Activated CD8-positive, alpha-beta memory T cell treated with anti-CD3 and anti-CD28 coated beads, Interleukin-2, amount 50 U/mL, for 1 hour (primary cell): ENCODE measurements around the gene PTPRD.
"Not testable (repeated sequence)": the region's sequence is repeated elsewhere in the genome, so short reads cannot be mapped to it uniquely, and the experiment has no call there.

ENCODE experiments used
- DNase-seq: peaks from one replicate; pipeline ENCODE4 v3.0.0-alpha.2; 2020; ENCODE audit errors: extremely low read depth

The PTPRD gene

GRCh38 chr9:8724284-8725018, 1888.4 kb downstream of the PTPRD start:
- no peak for DNase-seq

- DNase-seq, result no peak
Observed at GRCh38 chr9:8723195-8723594, 1889.6 kb downstream of the PTPRD start.

- DNase-seq, result no peak
Observed at GRCh38 chr9:8719833-8720486, 1892.8 kb downstream of the PTPRD start.

GRCh38 chr9:8718121-8718725, 1894.6 kb downstream of the PTPRD start:
- DNase-seq, result no peak

DNA sequence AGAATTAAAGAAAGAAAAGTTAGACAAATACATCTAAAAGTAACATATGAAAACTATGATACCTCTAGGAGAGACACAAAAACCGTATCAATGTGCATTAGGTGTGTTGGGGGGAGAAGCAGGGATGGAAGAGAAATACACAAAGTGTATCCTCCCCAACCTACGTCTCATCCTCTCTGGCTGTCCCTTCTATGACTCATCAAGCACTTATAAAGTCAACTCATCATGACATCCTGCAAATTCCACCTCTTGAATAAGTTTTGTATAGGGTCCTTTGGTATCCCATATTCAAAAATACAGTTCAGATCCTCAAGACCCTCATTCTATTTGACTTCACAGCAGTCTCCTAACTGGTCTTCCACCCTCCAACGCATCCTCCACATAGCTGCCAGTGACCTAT, 1895.7 kb downstream of the PTPRD start:
- no peak for DNase-seq

DNA sequence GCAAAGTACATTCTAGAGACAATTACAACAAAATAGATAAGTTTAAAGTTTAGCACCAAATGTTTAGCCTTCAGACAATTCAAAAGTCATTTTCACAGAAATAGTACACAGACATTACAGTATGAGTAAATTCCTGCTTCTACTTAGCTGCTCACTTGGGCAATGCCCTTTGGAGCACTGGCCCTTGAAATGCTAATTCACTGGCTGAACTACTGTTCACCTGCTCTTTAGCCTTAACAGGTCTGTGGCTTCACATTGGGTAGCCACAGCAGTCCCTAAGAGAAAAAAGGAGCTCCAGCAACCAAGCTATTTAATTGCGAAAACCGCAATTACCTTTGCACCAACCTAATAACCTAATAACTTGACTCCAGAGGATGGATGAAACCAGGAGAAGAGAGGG, 1897.0 kb downstream of the PTPRD start:
- no peak for DNase-seq

GRCh38 chr9:8713811-8714165, 1899.0 kb downstream of the PTPRD start:
- DNase-seq, result no peak

- no peak for DNase-seq
Observed at GRCh38 chr9:8713149-8713810, 1899.5 kb downstream of the PTPRD start.

DNA sequence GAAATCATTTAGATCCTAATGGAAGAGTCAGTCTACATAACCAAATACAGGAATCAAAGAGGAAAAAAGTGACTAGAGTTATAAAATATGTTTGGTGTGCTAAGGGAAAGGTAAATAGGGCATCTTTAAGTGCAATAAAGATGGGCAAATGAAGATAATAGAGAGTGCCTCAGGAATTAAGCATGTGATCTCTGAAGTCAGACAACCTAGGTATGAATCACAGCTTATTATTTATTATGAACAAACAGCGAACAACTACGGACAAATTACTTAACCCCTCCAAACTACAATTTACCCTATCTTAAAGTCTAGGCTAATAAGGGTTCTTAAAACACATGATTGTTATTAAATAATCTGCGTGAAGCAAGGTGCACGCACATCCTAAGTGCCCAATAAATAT, 1903.1 kb downstream of the PTPRD start:
- DNase-seq, result no peak

GRCh38 chr9:8708728-8709127, 1904.1 kb downstream of the PTPRD start:
- DNase-seq, result no peak

GRCh38 chr9:8706998-8707397, 1905.8 kb downstream of the PTPRD start:
- no peak for DNase-seq

DNA sequence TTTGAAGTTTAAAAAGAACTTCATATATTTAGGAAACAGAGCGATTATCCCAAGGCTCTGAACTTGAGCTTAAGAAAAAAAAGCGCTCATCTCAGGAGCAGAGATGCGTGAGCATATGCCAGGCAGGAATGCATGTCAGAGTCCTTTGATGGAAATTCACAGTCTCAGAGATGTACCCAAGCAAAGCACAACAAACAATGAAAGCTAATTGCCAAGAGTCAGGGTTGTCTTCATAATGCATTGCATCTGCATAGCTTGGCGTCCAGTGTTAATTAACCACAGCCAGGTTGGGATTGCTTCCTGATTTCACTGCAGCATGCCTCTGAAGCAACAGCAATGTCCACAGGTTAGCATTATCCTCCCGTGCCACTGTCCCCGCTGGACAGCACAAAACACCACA, 1906.3 kb downstream of the PTPRD start:
- DNase-seq, result no peak

DNA sequence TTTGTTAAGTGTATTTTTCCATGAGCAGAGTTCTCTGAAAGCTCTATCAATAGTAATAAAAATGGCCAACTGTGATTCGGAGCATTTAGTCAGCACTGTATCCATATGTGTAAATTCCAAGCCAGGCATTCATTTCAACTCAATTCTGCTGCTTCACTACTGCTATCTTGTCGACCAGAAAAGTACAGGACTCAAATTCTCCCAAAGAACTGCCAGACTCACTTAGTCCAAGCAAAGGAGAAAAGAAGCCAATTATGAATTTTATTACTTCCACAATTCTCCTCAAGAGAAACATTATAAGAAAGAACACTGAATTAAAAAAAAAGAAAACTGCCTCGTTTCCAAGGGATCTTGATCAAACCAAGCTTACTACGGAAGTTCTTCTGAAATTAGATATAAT, 1906.9 kb downstream of the PTPRD start:
- no peak for DNase-seq

DNA sequence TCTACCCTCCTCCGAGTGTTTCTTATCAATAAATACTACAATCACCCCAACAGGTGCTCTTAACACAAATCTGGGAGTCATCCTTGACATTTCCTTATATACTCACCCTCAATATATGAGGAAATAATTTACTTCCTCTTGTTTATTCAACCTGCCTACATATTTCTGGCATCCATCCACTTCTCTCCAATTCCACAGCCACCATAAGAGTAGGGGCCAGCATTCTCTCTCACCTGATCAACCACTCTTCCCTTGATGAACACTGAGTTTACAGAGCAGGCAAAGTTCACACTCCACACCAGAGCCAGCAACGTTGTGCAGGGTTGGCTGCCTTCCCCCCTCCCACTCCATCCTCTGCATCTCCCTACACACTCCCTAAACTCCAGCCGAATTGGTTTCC, 1908.9 kb downstream of the PTPRD start:
- DNase-seq, result no peak

GRCh38 chr9:8701904-8702303, 1910.9 kb downstream of the PTPRD start:
- DNase-seq, result no peak

DNA sequence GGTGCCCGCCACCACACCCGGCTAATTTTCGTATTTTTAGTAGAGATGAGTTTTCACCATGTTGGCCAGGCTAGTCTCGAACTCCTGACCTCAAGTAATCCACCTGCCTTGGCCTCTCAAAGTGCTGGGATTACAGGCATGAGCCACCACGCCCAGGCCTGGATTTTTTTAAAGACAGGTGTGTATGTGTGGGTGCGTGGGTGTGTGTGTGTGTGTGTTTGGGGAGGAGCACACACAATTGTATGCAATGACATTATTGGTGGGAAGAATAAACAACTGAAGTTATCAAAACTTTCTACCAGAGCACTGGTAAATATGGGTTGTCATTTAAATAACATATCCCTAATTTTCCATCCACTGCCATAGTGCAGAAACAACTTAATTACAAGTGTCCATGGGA, 1915.2 kb downstream of the PTPRD start:
- not testable (repeated sequence) for DNase-seq

DNA sequence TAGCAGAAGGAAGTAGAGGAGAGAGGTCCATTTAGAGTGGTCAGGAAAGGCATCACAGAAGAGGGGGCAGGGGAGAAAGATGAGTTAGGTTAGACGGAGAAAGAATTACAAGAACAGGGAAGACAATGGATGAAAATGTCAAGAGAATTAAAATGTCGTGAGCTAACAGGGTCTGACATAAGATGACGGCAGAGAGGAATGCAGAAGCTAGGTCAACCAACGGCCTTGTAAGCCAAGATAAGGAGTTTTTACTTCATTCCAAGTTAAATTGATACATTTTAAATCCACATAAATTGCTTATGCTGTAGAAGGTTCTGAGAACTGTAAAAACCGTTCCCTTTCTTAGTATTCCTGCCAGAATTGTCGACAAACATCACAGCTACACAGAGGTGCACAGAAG, 1916.3 kb downstream of the PTPRD start:
- DNase-seq, result no peak

GRCh38 chr9:8694983-8695588, 1917.7 kb downstream of the PTPRD start:
- DNase-seq, result no peak

- DNase-seq, result no peak
Observed at GRCh38 chr9:8693464-8693863, 1919.3 kb downstream of the PTPRD start.

DNA sequence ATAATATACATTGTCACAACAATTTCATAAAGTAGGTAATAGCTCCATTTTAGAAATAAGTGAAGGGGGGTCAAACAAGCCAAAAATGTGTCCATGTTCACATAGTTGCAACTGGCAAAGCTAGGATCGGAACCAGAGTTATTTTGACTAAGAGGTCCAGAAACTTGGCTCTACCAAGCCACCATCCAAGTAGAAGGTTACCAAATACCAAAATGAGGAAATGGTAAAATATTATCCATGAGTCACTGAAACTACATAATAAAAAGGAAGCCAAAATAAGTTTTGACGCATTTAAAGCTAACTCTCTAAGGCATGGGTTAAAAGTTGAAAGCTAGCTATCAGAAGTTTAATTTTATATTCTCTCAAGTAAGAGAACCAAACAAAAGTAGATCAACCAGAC, 1926.3 kb downstream of the PTPRD start:
- no peak for DNase-seq

DNA sequence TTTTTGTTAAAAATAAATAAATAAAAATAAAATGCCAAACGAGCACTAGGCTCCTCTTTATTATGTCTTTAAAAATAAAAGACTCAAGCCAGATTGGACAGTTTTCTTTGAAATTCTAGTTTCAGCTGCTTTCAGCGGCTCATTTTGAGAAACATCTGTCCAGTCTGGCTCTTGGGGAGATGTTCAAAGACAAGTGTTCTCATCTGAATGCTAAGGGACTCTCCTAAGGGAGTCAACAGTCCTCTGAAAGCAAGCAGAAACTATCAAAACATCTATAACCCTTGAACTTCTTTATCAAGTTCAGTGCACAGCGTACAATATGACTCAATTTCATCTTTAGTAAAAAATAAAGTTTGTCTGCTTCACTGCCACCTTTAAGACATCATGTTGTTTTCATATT, 1927.0 kb downstream of the PTPRD start:
- DNase-seq, result no peak

- no peak for DNase-seq
Observed at GRCh38 chr9:8684978-8685708, 1927.7 kb downstream of the PTPRD start.
